ENCODE data around the gene CFP. TPM values are rescaled to one million over a fixed set of nuclear protein-coding genes. Genes with fewer than 3 reads are reported as not detected.

Gene CFP
- total and polyA plus RNA-seq, 2 experiments from 2014 or later: 0.09 to 0.13 TPM

DNA sequence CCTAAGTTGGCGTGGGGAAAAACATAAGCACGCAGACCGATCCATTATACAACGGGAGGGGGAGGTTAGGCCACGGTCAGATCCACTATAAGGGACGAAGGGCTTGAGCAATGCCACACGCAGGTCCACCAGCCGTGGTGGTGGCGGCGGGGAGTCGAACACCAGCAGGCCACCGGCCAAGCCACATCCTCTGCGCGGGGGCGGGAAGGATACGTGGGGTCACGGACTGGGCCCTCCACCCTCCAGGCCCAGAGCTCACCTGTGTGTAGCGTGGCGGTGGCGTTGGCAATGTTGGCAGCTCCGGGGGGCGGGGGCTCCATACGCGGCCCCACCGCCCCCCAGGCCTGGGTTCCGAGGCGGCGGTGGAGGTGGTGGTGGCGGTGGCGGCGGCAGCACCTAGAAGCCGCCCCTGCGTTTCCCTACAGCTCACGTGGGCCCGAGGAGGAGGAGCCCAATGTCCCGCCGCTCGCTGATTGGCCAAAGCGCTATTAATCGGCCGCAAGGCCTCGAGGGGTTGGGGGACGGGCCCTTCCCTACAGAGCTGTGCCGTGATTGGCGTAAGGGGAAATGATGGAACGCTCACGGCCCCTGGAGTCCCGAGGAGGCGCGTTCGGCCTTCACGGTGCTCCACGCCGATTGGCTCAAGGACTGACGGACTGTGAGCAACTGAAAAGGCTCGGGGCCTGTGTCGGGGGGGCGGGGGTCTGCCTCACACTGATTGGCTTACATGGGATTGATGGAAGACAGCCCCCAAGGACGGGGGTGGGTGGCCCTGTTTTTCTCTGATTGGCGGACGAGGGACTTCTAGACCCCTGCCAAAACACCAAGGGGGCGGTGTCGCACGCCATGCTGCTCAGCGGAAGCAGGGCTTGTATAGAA, 20.7 kb upstream of the CFP start, which contains the start of gene ELK1:
Gene ELK1, minus strand, starts transcription at position 400 of the 879 bp plus-strand sequence. CDS start 9,122 bp downstream, outside the sequence.
- Histone ChIP-seq H3K36me3 (no peaks in the 10 kb centered on the region), H3K27ac (peak within 1 kb of the TSS; percentile 83), H3K9me3 (ENCODE audit: low read depth) (no peaks in the 10 kb centered on the region), H3K4me3 (peak within 1 kb of the TSS; percentile 93), H3K27me3 (no peaks in the 10 kb centered on the region), H3K4me1 (ENCODE audit: low read depth) (no peaks in the 10 kb centered on the region)
- DNase-seq (ENCODE audit: low read depth in 1 of 2, low spot score in 1 of 2): peak; percentile 95 to 99
- TF ChIP-seq, protein P1, sequence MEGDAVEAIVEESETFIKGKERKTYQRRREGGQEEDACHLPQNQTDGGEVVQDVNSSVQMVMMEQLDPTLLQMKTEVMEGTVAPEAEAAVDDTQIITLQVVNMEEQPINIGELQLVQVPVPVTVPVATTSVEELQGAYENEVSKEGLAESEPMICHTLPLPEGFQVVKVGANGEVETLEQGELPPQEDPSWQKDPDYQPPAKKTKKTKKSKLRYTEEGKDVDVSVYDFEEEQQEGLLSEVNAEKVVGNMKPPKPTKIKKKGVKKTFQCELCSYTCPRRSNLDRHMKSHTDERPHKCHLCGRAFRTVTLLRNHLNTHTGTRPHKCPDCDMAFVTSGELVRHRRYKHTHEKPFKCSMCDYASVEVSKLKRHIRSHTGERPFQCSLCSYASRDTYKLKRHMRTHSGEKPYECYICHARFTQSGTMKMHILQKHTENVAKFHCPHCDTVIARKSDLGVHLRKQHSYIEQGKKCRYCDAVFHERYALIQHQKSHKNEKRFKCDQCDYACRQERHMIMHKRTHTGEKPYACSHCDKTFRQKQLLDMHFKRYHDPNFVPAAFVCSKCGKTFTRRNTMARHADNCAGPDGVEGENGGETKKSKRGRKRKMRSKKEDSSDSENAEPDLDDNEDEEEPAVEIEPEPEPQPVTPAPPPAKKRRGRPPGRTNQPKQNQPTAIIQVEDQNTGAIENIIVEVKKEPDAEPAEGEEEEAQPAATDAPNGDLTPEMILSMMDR (IDR thresholded peaks at IDR 0.05; ENCODE audit: low read depth, low read length): no peak

DNA sequence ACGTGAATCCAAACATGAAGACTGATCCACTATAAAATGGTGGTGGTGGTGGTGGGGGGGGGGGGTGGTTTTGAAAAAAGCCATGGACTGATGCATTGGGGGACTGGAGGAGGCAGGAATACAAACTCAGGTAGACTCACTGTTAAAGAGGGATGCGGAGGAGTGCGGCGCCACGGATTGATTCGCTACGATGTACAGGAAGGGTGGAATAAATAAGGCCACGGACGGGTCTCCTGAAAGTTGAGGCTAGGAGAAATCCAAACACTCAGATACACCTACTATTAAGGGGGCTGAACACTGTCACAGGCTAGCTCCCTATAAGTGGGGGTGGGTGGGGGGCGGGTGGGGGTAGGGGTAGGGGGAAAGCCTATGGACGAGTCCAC, 20.0 kb upstream of the CFP start:
- H3K27ac ChIP-seq: peak overlapping the region; percentile 83
- no peaks in the 10 kb centered on the region for H3K36me3 ChIP-seq
- DNase-seq (ENCODE audit: low read depth in 1 of 2, low spot score in 1 of 2): no peak
- peak overlapping the region; percentile 93 for H3K4me3 ChIP-seq
- no peaks in the 10 kb centered on the region for H3K27me3 ChIP-seq
- no peaks in the 10 kb centered on the region for H3K9me3 ChIP-seq (ENCODE audit: low read depth)
- TF ChIP-seq, protein P1 (IDR thresholded peaks at IDR 0.05; ENCODE audit: low read depth, low read length): no peak
- no peaks in the 10 kb centered on the region for H3K4me1 ChIP-seq (ENCODE audit: low read depth)

DNA sequence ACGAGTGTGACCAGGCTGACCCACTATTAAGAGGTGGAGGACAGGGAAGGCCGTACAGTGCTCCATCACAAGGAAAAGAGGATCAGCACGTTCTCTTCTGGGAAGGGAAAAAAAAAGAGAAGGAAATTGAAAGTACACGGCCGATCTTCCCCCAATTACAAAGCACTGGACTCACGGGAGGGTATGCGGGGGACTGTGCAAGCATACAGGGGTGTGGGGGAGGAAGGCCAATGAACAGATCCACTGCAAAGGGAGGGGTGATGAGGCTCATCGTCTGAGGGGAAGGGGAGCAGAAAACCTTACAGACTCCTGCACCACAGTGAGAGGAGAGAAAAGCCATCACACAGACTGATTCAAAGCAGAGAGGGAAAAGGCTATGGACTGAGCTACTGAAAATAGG, 19.5 kb upstream of the CFP start:
- TF ChIP-seq, protein P1 (IDR thresholded peaks at IDR 0.05; ENCODE audit: low read depth, low read length): no peak
- H3K4me3 ChIP-seq: peak overlapping the region; percentile 93
- no peaks in the 10 kb centered on the region for H3K4me1 ChIP-seq (ENCODE audit: low read depth)
- peak in 1 of 2 donors; percentile 18 for DNase-seq (ENCODE audit: low read depth in 1 of 2, low spot score in 1 of 2)
- no peak overlapping the region for H3K27ac ChIP-seq
- H3K27me3 ChIP-seq: no peaks in the 10 kb centered on the region
- no peaks in the 10 kb centered on the region for H3K36me3 ChIP-seq
- no peaks in the 10 kb centered on the region for H3K9me3 ChIP-seq (ENCODE audit: low read depth)

DNA sequence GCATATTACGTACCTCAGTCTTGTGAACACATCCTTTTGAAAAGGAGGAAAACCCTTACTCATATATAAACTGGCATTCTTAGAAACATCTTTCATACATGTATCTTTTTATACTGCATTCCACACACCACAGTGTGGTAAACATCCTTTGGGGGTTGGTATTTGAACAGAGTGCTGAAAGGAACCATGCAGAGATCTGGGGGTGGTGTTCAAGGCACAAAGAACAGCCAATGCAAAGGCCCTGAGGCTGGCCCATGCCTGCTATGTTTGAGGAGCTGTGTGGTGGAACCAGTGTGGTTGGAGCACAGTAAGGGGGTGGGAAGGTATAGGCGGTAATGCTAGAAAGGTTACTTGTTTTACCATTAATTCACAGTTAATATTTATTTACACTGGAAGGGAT, 18.6 kb upstream of the CFP start:
- DNase-seq (ENCODE audit: low read depth in 1 of 2, low spot score in 1 of 2): peak in 1 of 2 donors; percentile 32
- Histone ChIP-seq H3K36me3 (no peaks in the 10 kb centered on the region), H3K27me3 (no peaks in the 10 kb centered on the region), H3K9me3 (ENCODE audit: low read depth) (no peaks in the 10 kb centered on the region), H3K4me3 (no peak overlapping the region), H3K27ac (no peak overlapping the region), H3K4me1 (ENCODE audit: low read depth) (no peaks in the 10 kb centered on the region)
- TF ChIP-seq, protein P1 (IDR thresholded peaks at IDR 0.05; ENCODE audit: low read depth, low read length): no peak

DNA sequence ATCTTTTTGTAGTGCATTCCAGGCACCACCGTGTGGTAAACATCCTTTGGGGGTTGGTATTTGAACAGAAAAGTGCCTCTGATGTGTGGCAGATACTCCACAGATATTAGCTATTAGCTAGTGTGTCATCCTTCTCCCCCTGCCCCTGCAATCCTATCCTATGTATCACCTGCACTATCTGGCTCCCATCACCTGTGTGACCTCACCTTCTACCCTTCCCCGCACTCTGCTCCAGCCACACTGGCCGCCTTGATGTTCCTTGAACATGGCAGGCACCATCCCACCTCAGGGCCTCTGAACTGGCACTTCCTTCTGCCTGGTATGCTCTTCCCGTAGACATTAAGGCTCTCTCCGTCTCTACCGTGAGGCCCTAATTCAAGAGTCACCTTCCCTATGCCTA, 16.9 kb upstream of the CFP start:
- TF ChIP-seq, protein P1 (IDR thresholded peaks at IDR 0.05; ENCODE audit: low read depth, low read length): no peak
- Histone ChIP-seq H3K27ac (no peak overlapping the region), H3K4me1 (ENCODE audit: low read depth) (no peaks in the 10 kb centered on the region), H3K4me3 (no peak overlapping the region), H3K9me3 (ENCODE audit: low read depth) (no peaks in the 10 kb centered on the region), H3K27me3 (no peaks in the 10 kb centered on the region), H3K36me3 (no peaks in the 10 kb centered on the region)
- no peak for DNase-seq (ENCODE audit: low read depth in 1 of 2, low spot score in 1 of 2)
